Amygdala (tissue), 56 donors: ENCODE results near the gene SYNE1.
"Not testable (repeated sequence)": the region's sequence is repeated elsewhere in the genome, so short reads cannot be mapped to it uniquely, and the experiment has no call there.

Experiments
- DNase-seq, 56 donors: peaks; one replicate each; lab custom pipeline; 2025; lab: John Stamatoyannopoulos, UW

The SYNE1 gene

GRCh38 chr6:152170702-152171667, 466.2 kb downstream of the SYNE1 start:
- no peak for DNase-seq

- DNase-seq = no peak
Measured at GRCh38 chr6:152170313-152170701, 466.9 kb downstream of the SYNE1 start.

GRCh38 chr6:152167641-152168603, 469.2 kb downstream of the SYNE1 start:
- no peak for DNase-seq

GRCh38 chr6:152166897-152167296, 470.3 kb downstream of the SYNE1 start:
- DNase-seq = no peak

GRCh38 chr6:152166497-152166896, 470.7 kb downstream of the SYNE1 start:
- no peak for DNase-seq

GRCh38 chr6:152164957-152165356, 472.2 kb downstream of the SYNE1 start:
- DNase-seq = no peak

GRCh38 chr6:152161501-152161900, 475.7 kb downstream of the SYNE1 start:
- no peak for DNase-seq

- DNase-seq = no peak
Measured at GRCh38 chr6:152160346-152160745, 476.8 kb downstream of the SYNE1 start.

- DNase-seq = no peak
Measured at GRCh38 chr6:152155792-152156191, 481.4 kb downstream of the SYNE1 start.

- DNase-seq = no peak
Measured at GRCh38 chr6:152154559-152155356, 482.4 kb downstream of the SYNE1 start.

GRCh38 chr6:152151920-152152319, 485.2 kb downstream of the SYNE1 start:
- DNase-seq = no peak

GRCh38 chr6:152150196-152150595, 487.0 kb downstream of the SYNE1 start:
- DNase-seq = no peak

- no peak for DNase-seq
Measured at GRCh38 chr6:152148412-152148811, 488.8 kb downstream of the SYNE1 start.

- no peak for DNase-seq
Measured at GRCh38 chr6:152147269-152147668, 489.9 kb downstream of the SYNE1 start.

- no peak for DNase-seq
Measured at GRCh38 chr6:152146385-152146784, 490.8 kb downstream of the SYNE1 start.

GRCh38 chr6:152143359-152143758, 493.8 kb downstream of the SYNE1 start:
- DNase-seq = no peak

- no peak for DNase-seq
Measured at GRCh38 chr6:152142105-152142504, 495.1 kb downstream of the SYNE1 start.

- not testable (repeated sequence) for DNase-seq
Measured at GRCh38 chr6:152138344-152138743, 498.8 kb downstream of the SYNE1 start.

- DNase-seq = no peak
Measured at GRCh38 chr6:152136449-152136825, 500.7 kb downstream of the SYNE1 start.

- no peak for DNase-seq
Measured at GRCh38 chr6:152135755-152136448, 501.3 kb downstream of the SYNE1 start.
